Subcutaneous abdominal adipose tissue (tissue), 5 donors: ENCODE results near the gene TPO.

Source experiments
- H3K27ac ChIP-seq: one replicate; pipeline ENCODE4 v1.7.0; 2013; ENCODE audit warnings: low read depth, mild to moderate bottlenecking, inconsistent platforms, low read length, moderate library complexity
- H3K27me3 ChIP-seq, 5 donors: one replicate each; pipeline ENCODE4 v1.7.0; 2013; ENCODE audit warnings: low read length in 5 of 5, inconsistent platforms in 1 of 5; ENCODE audit not compliant: control insufficient read depth in 5 of 5, insufficient read depth in 4 of 5
- H3K36me3 ChIP-seq, 5 donors: one replicate each; pipeline ENCODE4 v1.7.0; 2013; ENCODE audit warnings: low read length in 5 of 5; ENCODE audit not compliant: control insufficient read depth in 5 of 5, insufficient read depth in 5 of 5
- H3K4me1 ChIP-seq, 5 donors: one replicate each; pipeline ENCODE4 v1.7.0; 2013; ENCODE audit warnings: low read length in 5 of 5, mild to moderate bottlenecking in 3 of 5, moderate library complexity in 1 of 5; ENCODE audit not compliant: control insufficient read depth in 5 of 5, insufficient read depth in 5 of 5
- H3K4me3 ChIP-seq, 5 donors: one replicate each; pipeline ENCODE4 v1.7.0; 2013; ENCODE audit warnings: low read length in 5 of 5, low read depth in 1 of 5
- H3K9ac ChIP-seq, 5 donors: one replicate each; pipeline ENCODE4 v1.7.0; 2013; ENCODE audit warnings: low read length in 5 of 5, mild to moderate bottlenecking in 4 of 5, moderate library complexity in 3 of 5
- H3K9me3 ChIP-seq, 5 donors: one replicate each; pipeline ENCODE4 v1.7.0; 2013; ENCODE audit warnings: low read length in 5 of 5; ENCODE audit not compliant: control insufficient read depth in 5 of 5
- donor health status: healthy.
- donor health status: healthy.
- donor health status: healthy.
- donor health status: healthy.
- donor health status: healthy.

Gene TPO

GRCh38 chr2:1494906-1495305 is 81.6 kb downstream of the TPO start:
- Histone ChIP-seq H3K36me3 (peaks cover 0 to 5% (median 0%) of the 10 kb centered on the region in 5 donors), H3K4me3 (no peak overlapping the region), H3K9ac (no peak overlapping the region), H3K27me3 (peaks cover 0 to 6% (median 3%) of the 10 kb centered on the region in 5 donors), H3K4me1 (no peaks in the 10 kb centered on the region), H3K27ac (no peak overlapping the region), H3K9me3 (no peaks in the 10 kb centered on the region)

- Histone ChIP-seq H3K27me3 (peaks cover 0 to 6% (median 3%) of the 10 kb centered on the region in 5 donors), H3K36me3 (peaks cover 0 to 5% (median 0%) of the 10 kb centered on the region in 5 donors), H3K27ac (no peak overlapping the region), H3K4me3 (no peak overlapping the region), H3K9ac (no peak overlapping the region), H3K9me3 (no peaks in the 10 kb centered on the region), H3K4me1 (no peaks in the 10 kb centered on the region)
Measured at GRCh38 chr2:1495676-1496358, 82.6 kb downstream of the TPO start.

GRCh38 chr2:1496359-1496821 is 83.1 kb downstream of the TPO start:
- no peak overlapping the region for H3K27ac ChIP-seq
- no peaks in the 10 kb centered on the region for H3K9me3 ChIP-seq
- no peak overlapping the region for H3K4me3 ChIP-seq
- no peaks in the 10 kb centered on the region for H3K4me1 ChIP-seq
- H3K9ac ChIP-seq: no peak overlapping the region
- peaks cover 0 to 6% (median 3%) of the 10 kb centered on the region in 5 donors for H3K27me3 ChIP-seq
- peaks cover 0 to 5% (median 0%) of the 10 kb centered on the region in 5 donors for H3K36me3 ChIP-seq

GRCh38 chr2:1497122-1497611 is 83.9 kb downstream of the TPO start:
- H3K4me1 ChIP-seq: no peaks in the 10 kb centered on the region

GRCh38 chr2:1498176-1498575 is 84.9 kb downstream of the TPO start:
- Histone ChIP-seq H3K27ac (no peak overlapping the region), H3K9ac (no peak overlapping the region)

More at GRCh38 chr2:1497122-1497611, 83.9 kb downstream of the TPO start:
- Histone ChIP-seq H3K9ac (no peak overlapping the region), H3K4me3 (no peak overlapping the region), H3K9me3 (no peaks in the 10 kb centered on the region), H3K27me3 (peaks cover 0 to 6% (median 3%) of the 10 kb centered on the region in 5 donors), H3K27ac (no peak overlapping the region), H3K36me3 (peaks cover 0 to 5% (median 0%) of the 10 kb centered on the region in 5 donors)

GRCh38 chr2:1499033-1499795 is 86.0 kb downstream of the TPO start:
- no peak overlapping the region for H3K27ac ChIP-seq
- peaks cover 0 to 2% (median 0%) of the 10 kb centered on the region in 5 donors for H3K36me3 ChIP-seq
- no peaks in the 10 kb centered on the region for H3K9me3 ChIP-seq

More at GRCh38 chr2:1498176-1498575, 84.9 kb downstream of the TPO start:
- peaks cover 0 to 6% (median 3%) of the 10 kb centered on the region in 5 donors for H3K27me3 ChIP-seq
- no peaks in the 10 kb centered on the region for H3K4me1 ChIP-seq
- H3K9me3 ChIP-seq: no peaks in the 10 kb centered on the region
- H3K36me3 ChIP-seq: peaks cover 0 to 5% (median 0%) of the 10 kb centered on the region in 5 donors
- no peak overlapping the region for H3K4me3 ChIP-seq

GRCh38 chr2:1501038-1501851 is 88.0 kb downstream of the TPO start:
- Histone ChIP-seq H3K27me3 (peaks cover 0 to 9% (median 3%) of the 10 kb centered on the region in 5 donors), H3K36me3 (peaks cover 0 to 2% (median 0%) of the 10 kb centered on the region in 5 donors), H3K9me3 (no peaks in the 10 kb centered on the region), H3K9ac (no peak overlapping the region), H3K4me1 (no peaks in the 10 kb centered on the region), H3K4me3 (no peak overlapping the region), H3K27ac (no peak overlapping the region)

More at GRCh38 chr2:1499033-1499795, 86.0 kb downstream of the TPO start:
- Histone ChIP-seq H3K27me3 (peaks cover under 1 to 7% (median 3%) of the 10 kb centered on the region in 5 donors), H3K4me1 (no peaks in the 10 kb centered on the region), H3K4me3 (no peak overlapping the region), H3K9ac (no peak overlapping the region)

GRCh38 chr2:1501991-1502390 is 88.7 kb downstream of the TPO start:
- Histone ChIP-seq H3K27ac (no peak overlapping the region), H3K9me3 (no peaks in the 10 kb centered on the region), H3K36me3 (peaks cover 0 to 2% (median 0%) of the 10 kb centered on the region in 5 donors), H3K4me1 (no peaks in the 10 kb centered on the region), H3K27me3 (peaks cover 0 to 8% (median 3%) of the 10 kb centered on the region in 5 donors), H3K9ac (no peak overlapping the region), H3K4me3 (no peak overlapping the region)

- Histone ChIP-seq H3K9ac (no peak overlapping the region), H3K9me3 (no peaks in the 10 kb centered on the region), H3K27ac (no peak overlapping the region), H3K36me3 (no peaks in the 10 kb centered on the region), H3K27me3 (peaks cover 0 to 6% (median 3%) of the 10 kb centered on the region in 5 donors), H3K4me1 (no peaks in the 10 kb centered on the region), H3K4me3 (no peak overlapping the region)
Measured at GRCh38 chr2:1502891-1503304, 89.6 kb downstream of the TPO start.
